Skeletal muscle tissue (tissue), 5 donors: ENCODE results near the gene SLC22A13. TPM values are rescaled to one million over a fixed set of nuclear protein-coding genes. Genes with fewer than 3 reads are reported as not detected.

Experiments used
- H3K27ac ChIP-seq: one replicate; pipeline ENCODE4 v1.7.0; 2013; ENCODE audit warnings: mild to moderate bottlenecking, low read depth, low read length, inconsistent platforms
- H3K27me3 ChIP-seq, 3 donors: one replicate each; pipeline ENCODE4 v1.7.0; 2013; ENCODE audit warnings: low read length in 3 of 3; ENCODE audit not compliant: control insufficient read depth in 3 of 3, insufficient read depth in 3 of 3
- H3K36me3 ChIP-seq, 3 donors: one replicate each; pipeline ENCODE4 v1.7.0; 2013; ENCODE audit warnings: low read length in 3 of 3; ENCODE audit not compliant: control insufficient read depth in 3 of 3, insufficient read depth in 3 of 3
- H3K4me1 ChIP-seq, 3 donors: one replicate each; pipeline ENCODE4 v1.7.0; 2013; ENCODE audit warnings: low read length in 3 of 3, mild to moderate bottlenecking in 3 of 3; ENCODE audit not compliant: control insufficient read depth in 3 of 3, insufficient read depth in 3 of 3
- H3K4me3 ChIP-seq, 3 donors: one replicate each; pipeline ENCODE4 v1.7.0; 2013; ENCODE audit warnings: low read length in 3 of 3
- H3K9ac ChIP-seq, 3 donors: one replicate each; pipeline ENCODE4 v1.7.0; 2013; ENCODE audit warnings: low read length in 3 of 3, mild to moderate bottlenecking in 3 of 3, moderate library complexity in 2 of 3, low read depth in 1 of 3
- H3K9me3 ChIP-seq, 3 donors: one replicate each; pipeline ENCODE4 v1.7.0; 2013; ENCODE audit warnings: low read length in 3 of 3; ENCODE audit not compliant: control insufficient read depth in 3 of 3
- small RNA-seq: library from RNA; depleted of rRNA; stranded (forward); fragments of <200 nt; gene quantifications from one replicate; pipeline ENCODE3, GENCODE V24; 2014
- total RNA-seq: library from RNA; depleted of rRNA; stranded (reverse); fragments of >200 nt; gene quantifications from one replicate; pipeline ENCODE4 v1.2.3, GENCODE V29; 2014
- donor health status: Osteomylitis.

The SLC22A13 gene
- total RNA-seq, 1 donor from 2014 or later: not detected

DNA sequence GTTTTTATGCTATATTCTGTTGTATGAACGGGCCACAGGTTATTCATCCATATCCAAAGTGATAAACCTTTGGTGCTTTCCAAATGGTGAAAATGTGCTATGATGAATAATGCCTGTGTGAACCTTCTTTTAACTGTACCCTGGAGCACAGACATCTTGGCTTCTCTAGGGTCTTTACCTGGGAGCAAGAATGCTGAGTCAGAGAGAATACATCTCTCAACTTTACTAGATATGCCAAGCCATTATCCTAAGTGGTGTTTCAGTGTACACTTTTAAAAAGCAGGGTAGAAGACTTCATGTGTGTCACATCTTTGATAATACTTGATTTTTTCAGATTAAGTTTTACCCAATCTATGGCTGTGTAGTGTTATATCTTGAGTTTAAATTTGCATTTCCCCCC, 57.4 kb downstream of the SLC22A13 start:
- Histone ChIP-seq H3K27me3 (peaks cover 0 to 5% (median 0%) of the 10 kb centered on the region in 3 donors), H3K4me3 (no peak overlapping the region), H3K4me1 (no peaks in the 10 kb centered on the region), H3K36me3 (no peaks in the 10 kb centered on the region), H3K27ac (no peak overlapping the region), H3K9me3 (peaks cover 0 to 2% (median 2%) of the 10 kb centered on the region in 3 donors), H3K9ac (no peak overlapping the region)

- no peak overlapping the region for H3K27ac ChIP-seq
- H3K36me3 ChIP-seq: no peaks in the 10 kb centered on the region
- no peak overlapping the region for H3K4me3 ChIP-seq
- H3K9ac ChIP-seq: no peak overlapping the region
- H3K9me3 ChIP-seq: peaks cover 0 to 2% (median 2%) of the 10 kb centered on the region in 3 donors
- H3K4me1 ChIP-seq: no peaks in the 10 kb centered on the region
- peaks cover 0 to 5% (median 0%) of the 10 kb centered on the region in 3 donors for H3K27me3 ChIP-seq
Measured at GRCh38 chr3:38325256-38325655, 59.6 kb downstream of the SLC22A13 start.

GRCh38 chr3:38327335-38328009, 61.9 kb downstream of the SLC22A13 start:
- Histone ChIP-seq H3K27me3 (peaks cover 0 to 5% (median 0%) of the 10 kb centered on the region in 3 donors), H3K4me3 (no peak overlapping the region), H3K9ac (no peak overlapping the region), H3K9me3 (peaks cover 0 to 2% (median 0%) of the 10 kb centered on the region in 3 donors), H3K36me3 (no peaks in the 10 kb centered on the region), H3K4me1 (no peaks in the 10 kb centered on the region), H3K27ac (no peak overlapping the region)

Small RNA genes lying within 50 kb of the gene (small RNA-seq; reads per million reads assigned to genes)
- gene RNU6-235P: not detected

Other genes starting within 250 kb of the SLC22A13 start
- 9.4 TPM for gene PLCD1, start 236.2 kb upstream of the SLC22A13 start, total RNA-seq
- gene DLEC1, start 226.6 kb upstream of the SLC22A13 start, total RNA-seq: under 0.01 TPM
- 21.9 TPM for gene ACAA1, start 128.7 kb upstream of the SLC22A13 start, total RNA-seq
- gene MYD88, start 127.2 kb upstream of the SLC22A13 start, total RNA-seq: 5.2 TPM
- 20.9 TPM for gene OXSR1, start 100.3 kb upstream of the SLC22A13 start, total RNA-seq
- under 0.01 TPM for gene SLC22A14, start 16.5 kb downstream of the SLC22A13 start, total RNA-seq
- gene XYLB, start 81.0 kb downstream of the SLC22A13 start, total RNA-seq: 7.3 TPM
- 17.7 TPM for gene ACVR2B, start 188.1 kb downstream of the SLC22A13 start, total RNA-seq
- 14.1 TPM for gene EXOG, start 230.5 kb downstream of the SLC22A13 start, total RNA-seq